CD4-positive, alpha-beta T cell treated with Interleukin-12 subunit alpha and Interleukin-12 subunit beta, for 1 hour (primary cell): ENCODE results near the gene USP3.
"Not testable (repeated sequence)": the region's sequence is repeated elsewhere in the genome, so short reads cannot be mapped to it uniquely, and the experiment has no call there.

ENCODE experiments used
- DNase-seq: peaks from one replicate; pipeline ENCODE4 v3.0.0-alpha.2; 2020

Gene USP3

GRCh38 chr15:63478243-63478642 lies 26.1 kb upstream of the USP3 start:
- no peak for DNase-seq

- no peak for DNase-seq
Measured at GRCh38 chr15:63480441-63480821, 24.0 kb upstream of the USP3 start.

DNA sequence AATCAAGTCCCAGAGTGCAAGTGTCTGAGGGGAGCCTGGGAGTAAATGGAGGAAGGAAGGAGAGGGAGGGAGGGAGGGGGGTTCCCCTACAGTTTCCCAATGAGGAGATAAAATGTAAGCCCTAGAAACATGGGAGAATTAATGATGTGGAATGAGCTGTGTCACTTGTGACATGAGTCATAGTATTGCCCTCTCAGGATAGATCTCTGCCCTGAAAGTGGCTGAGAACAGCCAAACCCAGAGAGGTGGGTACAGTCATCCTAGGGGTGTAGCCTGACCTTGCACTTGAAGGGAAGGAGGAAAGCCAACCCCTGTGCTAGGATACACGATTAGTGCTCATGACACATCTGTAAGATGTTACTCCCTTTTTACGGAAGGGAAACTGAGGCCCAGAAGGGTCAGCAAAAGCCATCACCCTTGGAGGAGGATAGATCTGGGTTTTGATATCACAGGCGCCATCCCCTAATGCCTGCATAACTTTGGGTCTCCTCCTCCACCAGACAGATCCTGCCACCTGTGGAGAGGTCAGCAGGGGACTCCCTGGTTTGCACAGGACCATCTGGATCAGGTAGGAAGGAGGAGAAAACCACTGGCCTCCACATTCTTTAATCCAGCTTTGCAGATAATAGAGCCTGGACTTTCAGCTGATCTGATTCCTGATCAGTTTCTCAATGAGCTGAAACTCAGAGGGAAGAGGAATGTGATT lies 23.1 kb upstream of the USP3 start:
- no peak for DNase-seq

GRCh38 chr15:63482874-63483323 lies 21.5 kb upstream of the USP3 start:
- DNase-seq = no peak

GRCh38 chr15:63483521-63484371 lies 20.6 kb upstream of the USP3 start:
- no peak for DNase-seq

GRCh38 chr15:63484433-63485186 lies 19.8 kb upstream of the USP3 start:
- DNase-seq = no peak

DNA sequence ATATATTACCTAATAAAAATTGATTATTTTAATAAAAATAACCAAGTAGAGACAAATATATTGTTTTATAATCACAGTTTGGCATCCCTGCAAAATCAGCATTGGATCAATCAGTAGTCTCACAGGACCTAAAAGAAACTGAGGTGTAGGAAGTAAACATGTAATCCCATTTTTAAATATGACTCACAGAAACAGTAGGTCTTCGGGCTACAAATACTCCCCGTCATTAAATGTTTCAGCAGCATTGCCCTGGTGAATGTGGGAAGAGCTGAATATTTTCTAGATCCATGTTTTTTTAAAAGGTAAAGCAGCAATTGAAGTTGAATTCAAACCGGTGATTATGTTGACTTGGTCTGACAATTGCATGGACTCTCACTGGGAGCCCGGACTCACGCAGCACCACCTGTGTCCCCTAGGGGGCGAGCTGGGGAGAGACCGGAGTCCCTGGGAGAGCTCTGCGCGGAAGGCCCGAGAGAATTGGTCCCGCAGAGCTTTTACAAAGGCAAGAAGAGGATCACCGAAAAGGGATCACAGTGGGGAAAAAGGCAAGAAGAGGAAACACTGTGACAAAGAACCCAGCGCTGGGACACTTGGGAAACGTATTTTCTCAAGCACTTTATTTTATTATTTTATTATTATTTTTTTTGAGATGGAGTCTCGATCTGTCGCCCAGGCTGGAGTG lies 17.2 kb upstream of the USP3 start:
- DNase-seq = peak; percentile 90

GRCh38 chr15:63487758-63488397 lies 16.5 kb upstream of the USP3 start:
- not testable (repeated sequence) for DNase-seq

DNA sequence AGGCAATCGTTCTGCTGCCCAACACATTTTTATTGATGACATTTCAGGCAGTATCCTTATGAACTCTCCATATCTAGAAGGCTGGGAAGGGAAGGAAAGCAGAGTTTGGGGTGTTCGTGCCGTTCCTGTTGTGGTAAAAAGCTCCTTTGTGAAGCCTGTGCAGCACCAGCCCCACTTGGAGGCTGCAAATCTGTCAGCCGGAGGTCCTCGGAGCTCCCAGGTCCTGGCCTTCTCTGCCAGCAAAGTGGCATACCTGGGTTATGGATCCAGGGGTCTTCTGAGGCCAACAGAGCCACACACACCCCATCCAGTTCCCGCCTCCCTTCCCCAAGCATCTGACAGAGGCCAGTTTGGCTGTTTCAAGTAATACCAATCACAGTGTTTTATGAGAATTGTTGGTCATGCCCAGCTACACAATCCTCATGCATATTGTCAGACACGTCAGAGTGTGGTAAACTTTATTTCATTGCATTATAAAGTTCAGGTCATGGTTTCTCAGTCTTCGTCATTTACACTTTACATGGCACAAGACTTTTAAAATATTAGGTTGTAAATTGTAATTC lies 15.9 kb upstream of the USP3 start:
- DNase-seq = no peak

DNA sequence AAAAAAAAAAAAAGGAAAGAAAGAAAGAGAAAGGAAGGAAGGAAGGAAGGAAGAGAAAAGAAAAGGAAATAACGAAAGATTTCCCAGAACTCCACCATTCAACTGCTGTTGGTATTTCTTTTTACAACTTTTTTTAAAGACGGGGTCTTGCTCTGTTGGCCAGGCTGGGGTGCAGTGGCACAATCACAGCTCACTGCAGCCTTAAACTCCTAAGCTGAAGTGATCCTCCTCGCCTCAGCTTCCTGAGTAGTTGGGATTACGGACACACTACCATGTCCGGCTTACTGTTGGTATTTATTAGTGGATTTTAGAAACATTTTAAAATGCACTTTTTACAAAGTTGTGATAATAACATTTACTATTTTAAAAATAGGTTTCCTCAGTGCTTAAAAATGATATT lies 15.0 kb upstream of the USP3 start:
- DNase-seq = no peak

GRCh38 chr15:63490345-63491034 lies 13.9 kb upstream of the USP3 start:
- no peak for DNase-seq

GRCh38 chr15:63491116-63491827 lies 13.1 kb upstream of the USP3 start:
- no peak for DNase-seq

DNA sequence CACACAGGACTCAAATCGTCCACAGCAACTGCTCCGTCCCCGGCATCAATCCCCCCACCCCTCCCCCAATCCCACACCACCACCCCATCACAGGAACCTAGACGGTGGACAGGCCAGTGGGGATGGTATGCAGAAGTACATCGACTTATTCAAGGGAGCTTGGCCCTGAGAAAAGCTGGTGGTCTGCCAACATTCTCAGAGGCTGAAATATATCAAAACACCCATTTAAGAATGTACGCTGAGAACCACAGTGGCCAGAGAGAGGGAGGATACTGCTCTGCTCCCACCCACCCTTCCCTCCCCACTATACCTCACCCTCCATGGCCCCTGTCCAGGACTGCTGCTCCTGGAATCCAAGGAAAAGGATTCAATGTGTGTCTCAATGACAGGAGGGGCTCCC lies 12.4 kb upstream of the USP3 start:
- DNase-seq = no peak

DNA sequence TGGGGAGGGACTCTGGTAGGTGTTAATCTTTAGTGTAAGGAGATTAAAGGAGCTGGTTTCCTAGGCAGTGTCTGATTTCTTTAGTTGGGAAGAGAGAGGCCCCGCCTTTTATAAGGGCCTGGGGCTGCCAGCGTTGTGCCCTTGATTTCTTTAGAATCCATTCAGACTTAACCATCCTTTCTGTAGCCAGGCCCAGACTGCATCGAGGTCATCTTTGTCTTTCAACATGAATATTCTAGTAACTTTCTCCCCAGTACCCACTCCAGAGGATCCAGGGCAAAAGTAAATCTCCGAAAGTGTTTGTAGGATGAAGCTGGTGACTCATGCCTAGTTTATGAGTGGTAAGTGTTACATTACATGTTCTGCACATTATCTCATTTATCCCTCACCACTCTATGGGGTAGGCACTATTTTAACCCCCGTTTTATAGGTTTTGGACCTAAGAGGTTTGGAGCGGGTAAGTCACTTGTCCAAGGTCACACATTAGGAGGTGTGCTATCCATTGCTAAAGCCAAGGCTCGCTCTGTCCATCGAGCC lies 11.8 kb upstream of the USP3 start:
- DNase-seq = no peak

- no peak for DNase-seq
Measured at GRCh38 chr15:63493436-63493835, 11.0 kb upstream of the USP3 start.

- no peak for DNase-seq
Measured at GRCh38 chr15:63494408-63494807, 10.0 kb upstream of the USP3 start.

- no peak for DNase-seq
Measured at GRCh38 chr15:63495343-63495742, 9.1 kb upstream of the USP3 start.

DNA sequence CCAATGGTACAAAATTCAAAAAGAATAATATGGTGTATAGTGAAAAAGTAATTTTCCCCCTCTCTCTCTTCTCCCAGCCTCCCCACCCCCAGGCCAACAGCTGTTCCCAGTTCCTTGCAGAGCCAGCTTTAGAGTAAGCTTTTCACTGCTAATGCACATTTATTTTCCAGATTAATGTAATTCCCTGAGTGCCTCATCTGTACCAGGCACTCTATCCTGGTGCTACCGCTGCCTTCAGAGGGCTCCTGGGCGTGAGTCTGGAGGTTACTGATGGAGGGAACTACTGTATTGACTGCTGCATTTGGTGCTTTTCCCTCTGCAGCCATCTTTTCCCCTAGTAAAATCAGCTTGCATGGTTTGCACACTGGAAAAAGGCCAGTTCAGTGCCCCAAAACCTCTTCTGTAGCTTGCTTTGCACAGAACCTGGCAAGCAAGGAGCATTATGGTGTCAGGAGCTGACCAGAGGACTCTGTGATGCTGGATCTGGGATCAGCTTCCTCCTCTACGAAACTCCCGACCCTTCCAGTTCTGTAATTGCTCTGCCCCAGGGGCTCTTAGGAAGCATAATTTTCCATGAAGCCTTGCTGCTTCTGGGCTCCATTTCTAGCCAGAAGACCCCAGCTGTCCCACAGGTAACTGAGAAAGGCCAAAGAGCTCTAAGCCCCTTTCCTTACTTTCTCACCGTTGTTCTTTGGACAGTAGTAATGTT lies 8.5 kb upstream of the USP3 start:
- no peak for DNase-seq

DNA sequence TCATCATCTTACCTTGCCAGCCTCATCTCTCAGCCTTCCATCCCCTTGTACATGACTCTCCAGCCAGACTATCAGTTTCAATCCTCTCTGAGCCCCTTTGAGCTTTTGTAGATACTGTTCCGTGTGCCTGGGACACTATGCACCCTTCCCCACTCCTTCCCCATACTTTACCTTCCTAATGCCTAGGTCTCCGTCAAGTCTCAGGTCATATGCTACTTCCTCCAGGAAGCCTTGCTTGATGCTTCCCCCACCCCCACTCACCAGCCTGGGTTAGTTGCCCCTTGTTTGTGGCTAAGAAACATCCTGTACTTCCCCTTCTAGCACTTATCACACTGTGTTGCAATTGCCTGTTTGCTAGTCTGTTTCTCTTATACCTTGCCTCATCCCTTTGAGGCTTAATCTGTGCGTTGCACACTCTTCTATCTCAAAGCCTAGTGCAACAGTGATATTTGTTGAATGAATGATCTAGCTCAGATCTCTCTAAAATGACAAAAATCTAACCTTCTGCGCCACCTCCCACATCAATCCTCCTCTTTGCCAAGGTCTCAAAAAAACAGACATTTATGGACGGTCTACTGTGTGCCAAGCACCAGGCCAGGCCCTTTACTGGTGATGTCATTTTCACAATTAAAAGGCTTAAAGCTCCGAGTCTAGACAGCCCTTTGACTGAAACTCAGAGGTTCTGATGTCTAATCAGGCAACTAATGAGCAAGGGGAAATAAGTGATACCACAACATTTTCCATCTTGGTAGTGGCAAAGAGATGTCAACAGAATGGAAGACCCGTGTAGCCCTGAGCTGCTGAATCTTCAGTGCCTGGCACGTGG lies 6.5 kb upstream of the USP3 start:
- DNase-seq = peak; percentile 87
